GM03348 (cell line): ENCODE results near the gene ARHGAP40.

Experiments used
- DNase-seq: peaks from one replicate; pipeline ENCODE4 v3.0.0; 2012; ENCODE audit warnings: low spot score

ARHGAP40 gene

DNA sequence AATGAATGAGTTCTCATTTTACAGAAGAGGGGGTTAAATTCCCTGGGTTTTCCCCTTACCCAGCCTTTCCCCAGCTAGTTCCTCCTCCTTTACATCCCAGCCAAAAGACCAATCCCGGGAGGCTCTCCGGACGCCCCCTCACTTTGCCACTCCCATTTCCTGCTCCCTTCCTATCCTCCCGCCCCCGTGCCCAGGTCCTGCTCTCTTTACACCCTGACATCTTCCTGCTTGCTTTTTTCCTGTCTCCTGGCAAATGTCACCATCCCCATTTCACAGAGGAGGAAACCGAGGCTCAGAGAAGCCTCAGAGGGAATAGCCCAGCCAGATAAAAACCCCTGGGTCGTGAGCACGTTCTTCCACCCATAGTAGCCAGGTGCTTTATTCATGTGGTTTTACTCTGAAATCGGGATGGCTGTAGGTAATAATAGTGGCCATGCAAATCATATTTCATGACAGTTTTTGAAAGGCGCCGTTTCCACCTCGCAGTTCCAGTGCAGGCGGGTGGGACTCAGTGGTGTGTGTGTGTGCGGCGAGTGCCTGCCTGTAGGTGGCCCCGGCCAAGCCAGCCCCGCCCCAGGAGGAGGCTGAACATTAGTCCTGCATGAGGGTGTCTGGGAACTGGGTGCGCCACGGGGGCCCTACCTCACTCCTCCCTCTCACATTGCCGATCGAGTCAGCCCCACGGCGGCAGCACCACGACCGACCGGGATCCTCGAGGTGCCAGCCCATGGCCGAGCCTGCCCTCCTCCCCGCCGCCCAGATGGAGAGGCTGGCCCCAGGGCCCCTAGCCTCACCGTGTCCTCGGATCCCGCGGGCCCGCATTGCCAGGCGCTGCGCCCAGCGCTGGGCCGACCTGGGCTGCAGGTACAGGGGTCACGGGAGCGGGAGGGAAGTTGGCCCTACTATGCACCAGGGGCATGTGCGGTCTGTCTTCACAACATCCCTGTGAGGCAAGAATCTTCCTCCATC is at the start of gene ARHGAP40:
Gene ARHGAP40, plus strand, starts transcription at position 594 of the 969 bp plus-strand sequence.
- peak; percentile 35 for DNase-seq

- no peak for DNase-seq
These were observed 46.6 kb upstream of the ARHGAP40 start for GRCh38 chr20:38554986-38555385.

GRCh38 chr20:38555395-38555794 is 46.2 kb upstream of the ARHGAP40 start:
- DNase-seq, result no peak

GRCh38 chr20:38557174-38557573 is 44.4 kb upstream of the ARHGAP40 start:
- no peak for DNase-seq

DNA sequence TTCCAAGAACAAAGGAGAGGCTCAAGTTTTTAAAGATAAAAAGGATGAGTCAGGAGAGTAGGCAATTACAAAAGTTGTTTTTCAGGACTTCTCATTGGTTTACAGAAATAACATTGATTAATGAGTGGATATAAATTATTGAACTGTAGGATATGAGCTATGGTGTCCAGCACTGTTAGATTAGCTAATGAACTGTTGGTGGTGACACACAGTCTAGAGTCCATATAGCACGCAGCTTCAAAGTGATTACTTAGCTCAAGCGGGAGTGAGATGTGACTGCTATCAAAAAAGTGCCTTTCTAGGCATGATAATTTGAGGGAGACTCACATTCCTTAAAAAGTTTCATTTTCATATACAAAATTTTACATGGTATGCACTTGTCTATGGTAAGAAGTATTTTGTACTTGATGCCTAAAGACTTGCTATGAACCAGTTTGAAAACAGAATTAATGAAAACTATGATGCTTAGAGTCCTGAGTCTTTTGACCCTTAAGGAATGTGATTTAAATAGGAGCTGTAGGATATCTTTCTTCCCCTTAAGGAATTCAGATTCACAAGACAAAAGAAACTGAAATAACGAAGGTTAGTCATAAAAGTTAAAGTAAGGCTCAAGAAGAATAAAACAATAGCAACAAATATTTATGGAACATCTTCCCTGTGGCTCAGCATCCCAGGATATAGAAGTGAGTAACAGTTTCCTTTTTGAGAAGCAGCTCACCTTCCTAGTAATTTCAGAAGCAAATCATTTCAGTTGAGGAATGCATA is 42.8 kb upstream of the ARHGAP40 start:
- DNase-seq, result no peak

- DNase-seq, result no peak
These were observed 41.8 kb upstream of the ARHGAP40 start for GRCh38 chr20:38559764-38560163.

GRCh38 chr20:38563802-38564431 is 37.7 kb upstream of the ARHGAP40 start:
- no peak for DNase-seq

- no peak for DNase-seq
These were observed 36.9 kb upstream of the ARHGAP40 start for GRCh38 chr20:38564680-38565079.

DNA sequence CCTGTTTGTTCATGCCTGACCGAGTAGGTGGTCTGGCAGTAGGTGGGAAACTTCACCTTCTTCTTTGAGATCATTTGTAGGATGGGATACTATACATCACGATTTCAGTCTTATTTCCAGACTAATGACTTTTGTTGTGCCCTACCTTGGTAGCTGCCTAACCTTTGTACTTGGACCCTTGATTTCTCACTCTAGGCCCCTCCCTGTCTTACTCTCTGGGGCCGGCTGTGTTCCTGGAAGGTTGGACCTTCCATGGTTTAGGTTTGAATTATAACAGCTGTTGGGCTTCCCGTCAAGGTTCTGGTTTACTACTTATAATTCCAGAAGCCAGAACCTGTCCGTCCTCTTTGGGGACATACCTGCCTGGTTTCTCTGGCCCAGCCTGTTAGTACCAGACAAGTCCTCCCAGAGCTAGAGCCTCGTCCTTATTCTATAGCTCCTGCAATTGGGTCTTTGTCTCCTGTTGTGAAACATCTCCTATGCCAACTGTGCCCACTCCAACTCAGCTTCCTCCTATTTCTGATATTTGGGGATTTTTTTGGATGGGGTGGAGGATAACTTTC is 35.5 kb upstream of the ARHGAP40 start:
- DNase-seq, result no peak

DNA sequence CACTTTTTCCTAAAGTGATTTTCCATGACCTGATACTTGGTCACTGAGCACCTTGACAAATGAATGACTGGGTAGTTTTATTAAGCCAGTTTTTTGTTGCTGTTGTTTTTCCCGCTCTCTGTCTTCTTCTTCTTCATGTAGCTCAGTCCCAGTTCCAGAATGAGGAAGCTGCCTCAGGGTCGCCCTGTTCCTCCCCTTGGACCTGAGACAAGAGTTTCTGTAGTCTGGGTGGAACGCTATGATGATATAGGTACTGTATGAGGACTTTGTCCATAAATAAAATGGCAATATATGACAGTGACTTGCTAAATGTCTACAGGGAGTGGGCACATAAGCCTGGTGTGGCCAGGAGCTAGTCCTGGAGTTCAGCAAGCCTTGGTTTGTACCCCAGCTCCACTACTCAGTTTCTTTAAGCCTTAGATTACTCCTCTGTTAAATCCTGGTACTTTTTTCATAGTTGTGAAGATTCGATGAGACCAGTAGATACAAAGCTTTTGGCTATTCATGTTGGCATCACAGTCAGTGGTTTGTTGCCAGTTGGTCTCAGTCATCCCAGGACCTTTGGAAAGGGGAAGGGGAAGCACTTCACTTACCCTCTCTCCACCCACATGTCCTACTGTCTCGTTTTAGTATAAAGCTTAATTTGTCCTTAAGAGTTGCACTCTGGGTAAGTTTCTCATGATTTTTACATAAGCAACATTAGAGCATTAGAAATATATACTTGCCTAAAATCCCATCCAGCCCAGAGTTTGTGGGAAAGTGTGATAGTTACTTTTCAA is 31.7 kb upstream of the ARHGAP40 start:
- DNase-seq, result no peak

GRCh38 chr20:38573413-38573812 is 28.2 kb upstream of the ARHGAP40 start:
- DNase-seq, result no peak

DNA sequence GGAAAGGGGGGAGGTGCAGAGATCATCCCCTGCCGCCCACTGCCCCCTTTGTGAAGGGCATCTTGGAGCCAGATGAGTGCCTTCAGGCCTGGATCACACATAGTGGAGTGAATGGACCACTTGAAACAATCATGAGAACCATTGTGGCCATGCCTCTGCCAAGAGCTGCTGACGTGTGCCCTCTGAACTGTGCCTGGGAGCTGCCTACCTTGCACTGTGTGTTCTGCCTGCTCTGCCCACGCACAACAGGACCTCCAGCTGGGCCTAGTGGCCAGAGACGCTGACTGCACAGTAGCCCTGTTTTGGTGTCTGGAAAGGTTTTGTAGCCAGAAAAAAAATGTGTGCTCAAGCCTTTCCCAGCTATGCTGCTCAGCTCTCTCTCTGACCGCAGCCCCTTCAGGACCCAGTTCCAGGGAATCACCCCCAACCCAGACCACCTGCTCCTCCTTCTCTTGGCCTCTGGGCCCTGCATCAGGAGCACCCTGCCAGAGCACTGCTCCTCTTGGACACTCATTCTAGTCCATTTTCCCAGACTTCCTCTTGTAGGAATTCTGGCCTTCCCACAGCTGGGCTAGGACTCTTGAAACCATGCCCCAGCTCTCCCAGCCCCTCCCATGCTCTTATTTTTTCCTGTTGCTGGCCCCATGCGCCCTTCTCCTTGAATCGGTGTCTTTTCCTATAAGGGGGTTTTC is 22.2 kb upstream of the ARHGAP40 start:
- no peak for DNase-seq

DNA sequence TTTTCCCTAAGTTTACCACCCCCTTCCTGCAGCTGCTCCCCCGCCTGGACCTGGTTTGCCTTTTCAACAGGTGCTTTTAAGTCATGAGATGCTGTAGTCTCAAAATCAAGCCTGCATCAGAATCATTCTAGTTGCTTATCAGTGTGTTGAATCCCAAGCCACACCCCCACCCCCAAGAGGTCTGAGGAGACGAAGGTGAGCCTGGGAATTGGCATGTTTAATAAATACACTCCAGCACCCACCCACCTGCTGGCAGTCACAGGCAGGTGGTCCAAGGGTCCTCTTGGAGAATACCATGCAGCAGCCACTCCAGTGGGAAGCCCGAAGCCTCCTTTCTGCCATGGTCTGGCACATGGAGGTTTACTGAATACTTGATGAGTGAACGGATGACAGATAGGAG is 21.7 kb upstream of the ARHGAP40 start:
- no peak for DNase-seq

DNA sequence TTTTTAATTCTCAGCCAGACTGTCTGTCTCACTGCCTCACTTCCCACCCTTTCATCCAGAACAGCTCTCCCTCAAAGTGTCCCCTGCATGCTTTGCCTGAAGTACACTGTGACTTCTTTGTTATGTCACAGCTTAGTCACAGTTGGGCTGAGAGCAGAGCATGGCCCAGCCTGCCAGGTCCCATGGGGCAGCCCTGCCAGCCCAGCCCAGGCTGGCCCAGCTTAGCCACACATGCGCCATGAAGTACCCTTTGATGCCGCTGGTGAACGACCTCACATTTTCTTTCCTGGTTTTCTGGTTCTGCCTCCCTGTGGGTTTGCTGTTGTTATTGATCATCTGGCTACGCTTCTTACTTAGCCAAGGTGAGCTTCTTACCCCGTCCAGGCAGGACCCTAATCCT is 20.6 kb upstream of the ARHGAP40 start, which contains the start of gene ADIG:
Gene ADIG, plus strand, starts transcription at position 185 of the 400 bp plus-strand sequence. Its CDS starts 54 bp downstream, at position 239.
- DNase-seq, result no peak

DNA sequence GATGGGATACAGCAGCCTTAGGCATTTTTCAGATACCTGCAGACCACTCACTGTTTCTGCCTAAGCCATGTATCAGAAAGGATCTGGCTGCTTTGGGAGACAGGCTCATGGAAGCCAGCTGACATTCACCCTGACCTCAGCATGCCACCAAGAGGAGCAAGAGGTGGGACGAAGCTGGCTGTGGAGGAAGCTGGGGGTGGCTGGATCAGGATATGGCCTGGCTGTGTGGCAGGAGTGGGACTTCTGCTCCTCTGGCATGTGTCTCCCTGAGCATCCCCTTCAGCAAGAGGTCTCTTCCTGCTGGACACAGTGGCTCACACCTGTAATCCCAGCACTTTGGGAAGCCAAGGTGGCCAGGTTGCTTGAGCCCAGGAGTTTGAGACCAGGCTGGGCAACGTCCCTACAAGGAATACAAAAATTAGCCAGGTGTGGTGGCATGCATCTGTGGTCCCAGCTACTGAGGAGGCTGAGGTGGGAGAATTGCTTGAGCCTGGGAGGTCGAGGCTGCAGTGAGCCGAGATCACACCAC is 19.7 kb upstream of the ARHGAP40 start:
- no peak for DNase-seq

DNA sequence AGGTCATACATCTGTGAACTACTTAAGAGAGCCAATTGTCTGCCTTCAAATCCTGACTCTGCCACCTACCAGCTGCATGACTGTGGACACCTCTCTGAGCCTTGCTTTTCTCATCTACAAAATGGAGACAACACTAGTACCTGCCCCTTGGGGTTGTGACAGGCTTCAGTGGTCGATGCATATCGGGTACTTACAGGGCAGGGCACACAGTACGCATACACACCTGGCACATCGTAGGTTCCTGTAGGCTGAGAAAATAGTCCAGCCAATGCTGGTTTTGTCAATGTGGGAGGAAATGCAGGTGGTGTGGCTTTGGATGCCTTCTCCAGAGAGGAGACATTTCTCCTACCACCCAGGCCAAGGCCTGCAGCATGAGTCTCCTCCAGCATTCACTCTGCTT is 18.3 kb upstream of the ARHGAP40 start:
- DNase-seq, result no peak

GRCh38 chr20:38584099-38584763 is 17.4 kb upstream of the ARHGAP40 start:
- no peak for DNase-seq

- no peak for DNase-seq
These were observed 16.0 kb upstream of the ARHGAP40 start for GRCh38 chr20:38585404-38586180.

DNA sequence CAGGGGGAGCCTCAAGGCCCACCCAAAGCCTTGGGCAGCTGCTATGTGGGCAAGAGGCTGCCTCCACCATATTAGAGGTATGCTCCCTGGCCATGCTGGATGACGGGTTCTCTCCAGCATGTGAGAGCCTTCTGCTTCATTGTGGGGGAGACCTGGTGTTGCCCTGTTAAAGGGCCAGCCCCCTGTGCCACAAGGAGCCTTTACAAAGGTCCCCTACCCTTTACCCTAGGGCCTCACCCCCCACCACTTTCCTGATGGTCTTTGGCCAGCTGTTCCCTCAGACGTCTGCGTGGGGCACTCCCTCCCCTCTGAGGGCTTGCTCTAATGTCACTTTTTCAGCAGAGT is 15.5 kb upstream of the ARHGAP40 start:
- DNase-seq, result no peak
